Measurements from ENCODE around the gene TOP3A. TPM values are rescaled to one million over a fixed set of nuclear protein-coding genes. Genes with fewer than 3 reads are reported as not detected.

The TOP3A gene
- total and polyA plus RNA-seq, 8 donors, result 7.6 to 311 (median 23.5) TPM

GRCh38 chr17:18253187-18253884, 61.5 kb downstream of the TOP3A start:
- no peaks in the 10 kb centered on the region for H3K9me3 ChIP-seq
- TF ChIP-seq EP300 (IDR thresholded peaks at IDR 0.05) (no peak), POLR2A (IDR thresholded peaks at IDR 0.05) (no peak), POLR2AphosphoS5 (IDR thresholded peaks at IDR 0.05) (no peak)
- TF ChIP-seq, protein P1, sequence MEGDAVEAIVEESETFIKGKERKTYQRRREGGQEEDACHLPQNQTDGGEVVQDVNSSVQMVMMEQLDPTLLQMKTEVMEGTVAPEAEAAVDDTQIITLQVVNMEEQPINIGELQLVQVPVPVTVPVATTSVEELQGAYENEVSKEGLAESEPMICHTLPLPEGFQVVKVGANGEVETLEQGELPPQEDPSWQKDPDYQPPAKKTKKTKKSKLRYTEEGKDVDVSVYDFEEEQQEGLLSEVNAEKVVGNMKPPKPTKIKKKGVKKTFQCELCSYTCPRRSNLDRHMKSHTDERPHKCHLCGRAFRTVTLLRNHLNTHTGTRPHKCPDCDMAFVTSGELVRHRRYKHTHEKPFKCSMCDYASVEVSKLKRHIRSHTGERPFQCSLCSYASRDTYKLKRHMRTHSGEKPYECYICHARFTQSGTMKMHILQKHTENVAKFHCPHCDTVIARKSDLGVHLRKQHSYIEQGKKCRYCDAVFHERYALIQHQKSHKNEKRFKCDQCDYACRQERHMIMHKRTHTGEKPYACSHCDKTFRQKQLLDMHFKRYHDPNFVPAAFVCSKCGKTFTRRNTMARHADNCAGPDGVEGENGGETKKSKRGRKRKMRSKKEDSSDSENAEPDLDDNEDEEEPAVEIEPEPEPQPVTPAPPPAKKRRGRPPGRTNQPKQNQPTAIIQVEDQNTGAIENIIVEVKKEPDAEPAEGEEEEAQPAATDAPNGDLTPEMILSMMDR (IDR thresholded peaks at IDR 0.05), result no peak
- no peak overlapping the region for H3K4me3 ChIP-seq
- no peaks in the 10 kb centered on the region for H3K27me3 ChIP-seq
- no peak for DNase-seq
- H3K4me1 ChIP-seq, result peaks cover 18 to 32% (median 30%) of the 10 kb centered on the region in 4 donors
- H3K36me3 ChIP-seq, result peaks cover 60 to 85% (median 81%) of the 10 kb centered on the region in 4 donors
- WGBS, 5 donors, result 69 to 87% (median 85%) methylated on average over 6 to 16 of the region's 16 CpGs
- no peak overlapping the region for H3K27ac ChIP-seq
- intact Hi-C loops (cut with DNase I; ENCODE audit: low total_unique reads), result no loop called here

DNA sequence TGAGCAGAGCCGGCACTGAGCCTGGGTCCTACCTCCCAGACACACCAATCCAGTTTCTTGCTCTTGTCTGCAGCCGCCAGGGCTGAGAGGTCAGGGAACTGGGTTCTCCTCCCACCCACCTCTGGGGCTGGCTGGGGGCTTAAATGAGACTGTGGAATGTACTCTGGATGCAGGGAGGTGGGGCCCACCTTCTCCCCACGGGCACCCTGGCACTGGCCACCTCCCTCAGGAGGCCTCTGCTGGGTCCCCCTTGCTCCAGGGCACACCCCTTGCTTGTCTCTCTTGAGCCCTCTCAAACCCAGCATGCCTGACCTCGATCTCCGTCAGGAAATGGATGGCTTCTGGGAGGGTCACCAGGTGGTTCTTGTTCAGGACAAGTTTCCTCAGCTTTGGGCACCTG, 62.6 kb downstream of the TOP3A start:
- no peak overlapping the region for H3K4me3 ChIP-seq
- WGBS, 5 donors, result 79 to 100% (median 85%) methylated on average over 2 to 5 of the region's 5 CpGs
- intact Hi-C loops (cut with DNase I; ENCODE audit: low total_unique reads), result no loop called here
- H3K27me3 ChIP-seq, result no peaks in the 10 kb centered on the region
- H3K4me1 ChIP-seq, result peaks cover 24 to 36% (median 35%) of the 10 kb centered on the region in 4 donors
- no peak for TF ChIP-seq POLR2A (IDR thresholded peaks at IDR 0.05)
- TF ChIP-seq EP300 (IDR thresholded peaks at IDR 0.05), result no peak
- no peak for TF ChIP-seq POLR2AphosphoS5 (IDR thresholded peaks at IDR 0.05)
- TF ChIP-seq, protein P1 (IDR thresholded peaks at IDR 0.05), result no peak
- H3K27ac ChIP-seq, result no peak overlapping the region
- DNase-seq, result no peak
- H3K9me3 ChIP-seq, result no peaks in the 10 kb centered on the region
- peaks cover 61 to 97% (median 93%) of the 10 kb centered on the region in 4 donors for H3K36me3 ChIP-seq

GRCh38 chr17:18251204-18251603, 63.6 kb downstream of the TOP3A start:
- no peak for DNase-seq
- WGBS, 5 donors, result 51 to 84% (median 63%) methylated on average over 3 to 15 of the region's 15 CpGs
- H3K27me3 ChIP-seq, result no peaks in the 10 kb centered on the region
- no peak overlapping the region for H3K4me3 ChIP-seq
- no peak overlapping the region for H3K27ac ChIP-seq
- no peaks in the 10 kb centered on the region for H3K9me3 ChIP-seq
- H3K4me1 ChIP-seq, result peaks cover 23 to 36% (median 34%) of the 10 kb centered on the region in 4 donors
- peaks cover 68 to 100% (median 99%) of the 10 kb centered on the region in 4 donors for H3K36me3 ChIP-seq
- TF ChIP-seq POLR2A (IDR thresholded peaks at IDR 0.05) (no peak), POLR2AphosphoS5 (IDR thresholded peaks at IDR 0.05) (no peak), EP300 (IDR thresholded peaks at IDR 0.05) (no peak)
- TF ChIP-seq, protein P1 (IDR thresholded peaks at IDR 0.05), result no peak
- intact Hi-C loops (cut with DNase I; ENCODE audit: low total_unique reads), result no loop called here

DNA sequence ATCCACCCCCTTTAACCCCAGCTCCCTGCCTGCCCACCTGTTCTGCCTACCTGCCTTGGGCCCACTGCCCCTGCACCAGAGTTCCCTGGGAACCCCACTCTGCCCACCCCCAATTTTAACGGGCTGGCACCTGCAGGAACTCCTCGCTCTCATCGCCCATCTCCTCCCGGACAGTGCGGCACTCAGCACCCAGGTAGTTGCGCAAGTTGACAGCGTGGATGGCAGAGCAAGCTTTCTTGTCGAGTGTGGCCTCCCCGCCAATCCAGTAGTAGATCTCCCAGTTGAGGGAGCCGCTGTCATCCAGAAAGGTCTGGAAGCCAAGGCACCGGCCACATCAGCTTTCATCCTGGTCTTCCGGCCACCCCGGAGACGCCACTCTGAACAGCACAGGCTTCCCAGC, 64.1 kb downstream of the TOP3A start:
- no peaks in the 10 kb centered on the region for H3K27me3 ChIP-seq
- 85 to 94% (median 91%) methylated on average over 13 to 14 of the region's 14 CpGs for WGBS, 5 donors
- peaks cover 23 to 38% (median 32%) of the 10 kb centered on the region in 4 donors for H3K4me1 ChIP-seq
- peaks cover 73 to 100% (median 99%) of the 10 kb centered on the region in 4 donors for H3K36me3 ChIP-seq
- no peaks in the 10 kb centered on the region for H3K9me3 ChIP-seq
- no peak overlapping the region for H3K4me3 ChIP-seq
- no peak for DNase-seq
- TF ChIP-seq EP300 (IDR thresholded peaks at IDR 0.05) (no peak), POLR2A (IDR thresholded peaks at IDR 0.05) (no peak), POLR2AphosphoS5 (IDR thresholded peaks at IDR 0.05) (no peak)
- TF ChIP-seq, protein P1 (IDR thresholded peaks at IDR 0.05), result no peak
- intact Hi-C loops (cut with DNase I; ENCODE audit: low total_unique reads), result no loop called here
- H3K27ac ChIP-seq, result no peak overlapping the region
